ENCODE results near the gene GBP3.

GRCh38 chr1:89008511-89008910 lies 14.2 kb downstream of the GBP3 start:
- TF ChIP-seq TFAP4 (CRISPR knock-in tag; IDR thresholded peaks at IDR 0.05; ENCODE audit: borderline replicate concordance): no peak
- TF ChIP-seq GABPA (tag; conservative IDR thresholded peaks at IDR 0.05; ENCODE audit: low read depth): no peak
- no peak for TF ChIP-seq CTCF (IDR thresholded peaks at IDR 0.05 in 2 of 3, conservative IDR thresholded peaks at IDR 0.05 in 1 of 3; ENCODE audit: insufficient read depth in 2 of 3, low read depth in 1 of 3, low read length in 3 of 3)
- no peak for TF ChIP-seq ERF (CRISPR knock-in tag; IDR thresholded peaks at IDR 0.05)
- TF ChIP-seq CAMTA2 (CRISPR knock-in tag; conservative IDR thresholded peaks at IDR 0.05): no peak
- TF ChIP-seq ZNF280B (CRISPR knock-in tag; IDR thresholded peaks at IDR 0.05): no peak
- no peak for TF ChIP-seq SREBF1 (IDR thresholded peaks at IDR 0.05; ENCODE audit: borderline replicate concordance, low read depth, low read length)
- no peak for TF ChIP-seq SOX6 (IDR thresholded peaks at IDR 0.05)
- TF ChIP-seq HNRNPL (IDR thresholded peaks at IDR 0.05; ENCODE audit: low read depth, low read length): no peak
